ENCODE results near the gene LAPTM5. TPM values are rescaled to one million over a fixed set of nuclear protein-coding genes. Genes with fewer than 3 reads are reported as not detected.

Gene LAPTM5
- total RNA-seq, 1 experiment from 2014 or later = 1.9 TPM

DNA sequence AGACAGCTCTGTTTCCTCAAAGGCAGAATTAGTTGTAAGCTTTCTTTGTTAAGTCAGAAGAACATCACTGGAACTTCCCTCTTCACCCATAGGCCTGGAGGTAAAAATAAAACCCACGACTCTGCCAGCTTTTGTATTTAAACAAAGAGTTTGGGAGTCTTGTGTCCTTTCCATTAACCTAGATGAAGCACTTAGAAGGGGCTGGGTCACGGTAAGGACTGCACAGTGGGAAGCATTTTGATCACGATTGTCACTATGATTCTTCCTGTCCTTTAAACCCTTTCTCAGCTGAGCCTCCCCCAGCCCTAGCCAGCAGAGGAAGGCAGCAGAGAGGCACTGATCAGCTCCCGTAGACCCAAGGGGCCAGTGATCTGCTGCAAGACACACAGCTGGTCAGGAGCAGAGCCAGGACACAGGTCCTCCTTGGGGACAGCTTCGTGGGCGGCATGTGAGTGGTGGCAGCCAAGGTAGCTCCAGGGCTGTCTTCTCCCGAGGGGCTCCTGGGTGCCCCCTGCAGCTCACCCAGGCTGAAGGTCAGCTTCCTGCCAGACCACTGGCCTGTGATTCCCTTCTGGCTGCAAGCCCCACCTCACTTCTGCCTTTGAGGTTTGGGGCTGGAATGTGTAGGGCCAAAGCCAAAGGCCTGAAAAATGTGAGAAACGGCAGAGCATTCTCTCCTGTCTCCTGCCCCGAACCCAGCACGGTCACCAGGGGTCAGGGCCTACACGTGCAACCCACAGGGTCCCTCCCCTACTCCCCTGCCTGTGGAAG, 4.0 kb upstream of the LAPTM5 start:
- no peak for TF ChIP-seq SIN3A (IDR thresholded peaks at IDR 0.05; ENCODE audit: borderline replicate concordance, insufficient read depth, low read depth, low read length)
- no peak for TF ChIP-seq POLR2AphosphoS5 (IDR thresholded peaks at IDR 0.05; ENCODE audit: low read depth, low read length)
- Histone ChIP-seq H3K27me3 (ENCODE audit: control insufficient read depth, insufficient read depth, low read length) (no peaks in the 10 kb centered on the region), H3K9me3 (ENCODE audit: control insufficient read depth, insufficient read depth, low read depth, low read length) (no peaks in the 10 kb centered on the region), H3K27ac (ENCODE audit: low read length) (no peak overlapping the region), H3K4me3 (ENCODE audit: low read depth in 2 of 2, low read length in 2 of 2) (no peak overlapping the region), H3K4me1 (ENCODE audit: control insufficient read depth, insufficient read depth, low read length) (peaks cover 11% of the 10 kb centered on the region; the same call in 1 of the 2 replicates), H3K36me3 (ENCODE audit: control insufficient read depth, insufficient read depth, low read length) (no peaks in the 10 kb centered on the region)
- DNase-seq (ENCODE audit: low read depth, low spot score) (no peak), ATAC-seq (no peak)
- CTCF ChIA-PET = no interaction called here
- intact Hi-C loops (cut with micrococcal nuclease; ENCODE audit: unreplicated experiment) = no loop called here
- no TSS peak for BruUV-seq (replicated peaks)
- POLR2A ChIA-PET = interaction anchor here (0.7 kb wide), 1 partner anchor 32 kb away, joined by 5 read pairs; no protein-coding TSS in a partner anchor
- in situ Hi-C loops (cut with HindIII; ENCODE audit: low pct_unique_long_range_greater_than_20kb, low sequenced_read_pairs) = no loop called here

DNA sequence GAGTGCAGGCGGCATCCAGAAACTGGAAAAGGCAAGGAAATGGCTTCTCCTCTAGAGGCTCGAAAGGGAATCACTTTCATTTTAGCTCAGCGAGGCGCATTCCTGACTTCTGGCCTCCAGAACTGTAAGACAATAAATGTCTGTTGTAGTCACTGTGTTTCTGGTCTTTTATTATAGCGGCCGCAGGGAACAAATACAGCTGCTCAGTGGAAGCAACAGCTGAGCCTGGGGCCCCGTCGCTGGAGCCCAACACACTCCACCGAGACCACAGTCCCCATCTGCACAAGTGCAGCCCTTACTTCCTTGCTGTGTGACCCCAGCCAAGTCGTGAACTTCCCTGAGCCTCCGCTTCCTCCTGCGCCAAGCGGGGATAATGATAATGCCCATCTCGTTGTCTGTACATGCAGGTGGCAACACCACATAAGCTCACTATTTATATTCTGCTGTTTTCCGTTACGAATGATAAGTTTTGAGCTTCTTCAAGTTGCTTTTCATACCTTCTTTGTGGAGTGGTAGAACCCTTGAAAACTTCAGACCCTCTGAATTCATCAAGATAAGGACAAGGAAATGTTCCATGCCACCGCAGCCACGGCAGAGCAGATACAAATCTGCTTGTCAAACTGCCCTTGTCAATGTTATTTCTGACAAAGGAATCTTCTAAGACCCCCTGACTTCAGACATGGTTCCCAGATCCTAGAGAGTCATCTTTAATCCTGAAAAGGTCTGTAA, 3.2 kb upstream of the LAPTM5 start:
- POLR2A ChIA-PET = interaction anchor here (0.7 kb wide), 1 partner anchor 32 kb away, joined by 5 read pairs; no protein-coding TSS in a partner anchor
- Histone ChIP-seq H3K4me3 (ENCODE audit: low read depth in 2 of 2, low read length in 2 of 2) (no peak overlapping the region), H3K9me3 (ENCODE audit: control insufficient read depth, insufficient read depth, low read depth, low read length) (no peaks in the 10 kb centered on the region), H3K4me1 (ENCODE audit: control insufficient read depth, insufficient read depth, low read length) (peaks cover 11% of the 10 kb centered on the region; the same call in 1 of the 2 replicates), H3K27me3 (ENCODE audit: control insufficient read depth, insufficient read depth, low read length) (no peaks in the 10 kb centered on the region), H3K27ac (ENCODE audit: low read length) (no peak overlapping the region), H3K36me3 (ENCODE audit: control insufficient read depth, insufficient read depth, low read length) (no peaks in the 10 kb centered on the region)
- in situ Hi-C loops (cut with HindIII; ENCODE audit: low pct_unique_long_range_greater_than_20kb, low sequenced_read_pairs) (no loop called here), intact Hi-C loops (cut with micrococcal nuclease; ENCODE audit: unreplicated experiment) (no loop called here)
- no peak for DNase-seq (ENCODE audit: low read depth, low spot score)
- CTCF ChIA-PET = no interaction called here
- no peak for ATAC-seq
- TF ChIP-seq, protein P1, sequence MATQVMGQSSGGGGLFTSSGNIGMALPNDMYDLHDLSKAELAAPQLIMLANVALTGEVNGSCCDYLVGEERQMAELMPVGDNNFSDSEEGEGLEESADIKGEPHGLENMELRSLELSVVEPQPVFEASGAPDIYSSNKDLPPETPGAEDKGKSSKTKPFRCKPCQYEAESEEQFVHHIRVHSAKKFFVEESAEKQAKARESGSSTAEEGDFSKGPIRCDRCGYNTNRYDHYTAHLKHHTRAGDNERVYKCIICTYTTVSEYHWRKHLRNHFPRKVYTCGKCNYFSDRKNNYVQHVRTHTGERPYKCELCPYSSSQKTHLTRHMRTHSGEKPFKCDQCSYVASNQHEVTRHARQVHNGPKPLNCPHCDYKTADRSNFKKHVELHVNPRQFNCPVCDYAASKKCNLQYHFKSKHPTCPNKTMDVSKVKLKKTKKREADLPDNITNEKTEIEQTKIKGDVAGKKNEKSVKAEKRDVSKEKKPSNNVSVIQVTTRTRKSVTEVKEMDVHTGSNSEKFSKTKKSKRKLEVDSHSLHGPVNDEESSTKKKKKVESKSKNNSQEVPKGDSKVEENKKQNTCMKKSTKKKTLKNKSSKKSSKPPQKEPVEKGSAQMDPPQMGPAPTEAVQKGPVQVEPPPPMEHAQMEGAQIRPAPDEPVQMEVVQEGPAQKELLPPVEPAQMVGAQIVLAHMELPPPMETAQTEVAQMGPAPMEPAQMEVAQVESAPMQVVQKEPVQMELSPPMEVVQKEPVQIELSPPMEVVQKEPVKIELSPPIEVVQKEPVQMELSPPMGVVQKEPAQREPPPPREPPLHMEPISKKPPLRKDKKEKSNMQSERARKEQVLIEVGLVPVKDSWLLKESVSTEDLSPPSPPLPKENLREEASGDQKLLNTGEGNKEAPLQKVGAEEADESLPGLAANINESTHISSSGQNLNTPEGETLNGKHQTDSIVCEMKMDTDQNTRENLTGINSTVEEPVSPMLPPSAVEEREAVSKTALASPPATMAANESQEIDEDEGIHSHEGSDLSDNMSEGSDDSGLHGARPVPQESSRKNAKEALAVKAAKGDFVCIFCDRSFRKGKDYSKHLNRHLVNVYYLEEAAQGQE (IDR thresholded peaks at IDR 0.05; ENCODE audit: insufficient read depth in 1 of 2, low read depth in 2 of 2, low read length in 1 of 2) = no peak
- TF ChIP-seq, protein P2, sequence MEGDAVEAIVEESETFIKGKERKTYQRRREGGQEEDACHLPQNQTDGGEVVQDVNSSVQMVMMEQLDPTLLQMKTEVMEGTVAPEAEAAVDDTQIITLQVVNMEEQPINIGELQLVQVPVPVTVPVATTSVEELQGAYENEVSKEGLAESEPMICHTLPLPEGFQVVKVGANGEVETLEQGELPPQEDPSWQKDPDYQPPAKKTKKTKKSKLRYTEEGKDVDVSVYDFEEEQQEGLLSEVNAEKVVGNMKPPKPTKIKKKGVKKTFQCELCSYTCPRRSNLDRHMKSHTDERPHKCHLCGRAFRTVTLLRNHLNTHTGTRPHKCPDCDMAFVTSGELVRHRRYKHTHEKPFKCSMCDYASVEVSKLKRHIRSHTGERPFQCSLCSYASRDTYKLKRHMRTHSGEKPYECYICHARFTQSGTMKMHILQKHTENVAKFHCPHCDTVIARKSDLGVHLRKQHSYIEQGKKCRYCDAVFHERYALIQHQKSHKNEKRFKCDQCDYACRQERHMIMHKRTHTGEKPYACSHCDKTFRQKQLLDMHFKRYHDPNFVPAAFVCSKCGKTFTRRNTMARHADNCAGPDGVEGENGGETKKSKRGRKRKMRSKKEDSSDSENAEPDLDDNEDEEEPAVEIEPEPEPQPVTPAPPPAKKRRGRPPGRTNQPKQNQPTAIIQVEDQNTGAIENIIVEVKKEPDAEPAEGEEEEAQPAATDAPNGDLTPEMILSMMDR (IDR thresholded peaks at IDR 0.05) = no peak
- TF ChIP-seq POLR2AphosphoS5 (IDR thresholded peaks at IDR 0.05; ENCODE audit: low read depth, low read length) = no peak
- no peak for TF ChIP-seq SIN3A (IDR thresholded peaks at IDR 0.05; ENCODE audit: borderline replicate concordance, insufficient read depth, low read depth, low read length)
- no peak for TF ChIP-seq TCF7L2 (IDR thresholded peaks at IDR 0.05; ENCODE audit: low read depth, low read length)
- no TSS peak for BruUV-seq (replicated peaks)
